Suprapubic skin (tissue), 3 donors: ENCODE measurements around the gene KCNJ9.

ENCODE experiments used
- POLR2AphosphoS5 ChIP-seq, 3 donors: sonication (generic); formaldehyde crosslinking; IDR thresholded peaks; one replicate each; pipeline ENCODE4 v1.6.1; 2017; ENCODE audit warnings: antibody characterized with exemption in 3 of 3
- TF ChIP-seq, protein P1 (sequence below), 2 donors: fragments of 200-600 bp in 1 of 2; fragments of 450-650 bp in 1 of 2; sonication (generic) in 1 of 2; IDR thresholded peaks; one replicate each; pipeline ENCODE4 v1.5.1; 2016 to 2019; ENCODE audit warnings: antibody characterized with exemption in 2 of 2, mild to moderate bottlenecking in 1 of 2, moderate library complexity in 1 of 2

DNA sequence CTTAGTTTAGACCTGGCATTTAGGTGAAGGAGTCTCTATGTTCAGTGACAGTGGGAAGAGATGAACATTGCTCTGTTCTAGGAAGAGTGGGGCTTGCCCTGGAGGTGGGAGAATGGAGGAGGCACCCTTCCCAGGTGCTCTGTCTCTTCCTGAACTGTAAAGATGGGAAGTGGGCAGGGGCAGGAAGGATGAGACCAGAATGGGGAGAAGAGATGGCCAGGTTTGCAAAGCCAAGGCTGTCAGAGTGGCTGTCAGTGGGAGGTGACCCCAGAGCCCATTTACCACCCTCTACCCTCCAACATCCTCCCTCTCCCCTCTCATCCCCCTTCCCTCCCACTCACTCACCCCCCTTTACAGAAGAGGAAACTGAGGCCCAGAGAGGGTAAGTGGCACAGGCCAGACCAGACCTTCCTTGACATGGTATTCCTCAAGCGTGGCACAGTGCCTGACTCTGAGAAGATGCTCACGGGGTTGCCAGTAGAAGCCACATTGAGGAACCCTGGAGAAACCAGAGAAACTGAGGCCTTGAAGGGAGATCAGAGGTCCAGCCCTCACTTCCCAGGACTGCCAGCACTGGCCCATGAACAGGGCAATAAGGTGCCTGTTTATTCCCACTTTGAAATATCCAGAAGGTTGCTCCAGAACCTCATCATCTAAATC is 18.5 kb downstream of the KCNJ9 start:
- no peak for TF ChIP-seq POLR2AphosphoS5 (IDR thresholded peaks at IDR 0.05)
- TF ChIP-seq, protein P1, sequence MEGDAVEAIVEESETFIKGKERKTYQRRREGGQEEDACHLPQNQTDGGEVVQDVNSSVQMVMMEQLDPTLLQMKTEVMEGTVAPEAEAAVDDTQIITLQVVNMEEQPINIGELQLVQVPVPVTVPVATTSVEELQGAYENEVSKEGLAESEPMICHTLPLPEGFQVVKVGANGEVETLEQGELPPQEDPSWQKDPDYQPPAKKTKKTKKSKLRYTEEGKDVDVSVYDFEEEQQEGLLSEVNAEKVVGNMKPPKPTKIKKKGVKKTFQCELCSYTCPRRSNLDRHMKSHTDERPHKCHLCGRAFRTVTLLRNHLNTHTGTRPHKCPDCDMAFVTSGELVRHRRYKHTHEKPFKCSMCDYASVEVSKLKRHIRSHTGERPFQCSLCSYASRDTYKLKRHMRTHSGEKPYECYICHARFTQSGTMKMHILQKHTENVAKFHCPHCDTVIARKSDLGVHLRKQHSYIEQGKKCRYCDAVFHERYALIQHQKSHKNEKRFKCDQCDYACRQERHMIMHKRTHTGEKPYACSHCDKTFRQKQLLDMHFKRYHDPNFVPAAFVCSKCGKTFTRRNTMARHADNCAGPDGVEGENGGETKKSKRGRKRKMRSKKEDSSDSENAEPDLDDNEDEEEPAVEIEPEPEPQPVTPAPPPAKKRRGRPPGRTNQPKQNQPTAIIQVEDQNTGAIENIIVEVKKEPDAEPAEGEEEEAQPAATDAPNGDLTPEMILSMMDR (IDR thresholded peaks at IDR 0.05) = no peak
